ENCODE measurements around the gene HRAS.

Gene HRAS

DNA sequence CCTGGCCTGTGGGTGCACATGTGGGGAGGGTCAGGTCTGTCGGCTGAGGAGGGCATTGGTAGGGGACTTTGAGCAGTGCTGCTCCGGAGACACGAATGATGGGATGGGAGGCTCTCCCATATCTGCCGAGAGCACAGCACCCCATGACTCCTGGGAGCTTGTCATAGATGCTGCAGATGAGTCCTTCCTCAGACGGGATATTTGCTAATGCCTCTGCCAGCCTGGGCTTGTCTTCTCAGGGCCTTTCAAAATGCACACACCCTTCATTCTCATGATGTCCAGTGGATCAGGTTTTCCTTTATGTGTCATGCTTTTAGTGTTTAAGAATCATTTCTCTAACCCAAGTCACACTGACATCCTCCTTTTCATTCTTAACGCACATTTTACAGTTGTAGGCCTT is 20.2 kb downstream of the HRAS start:
- no peak for FAIRE-seq
- DNase-seq (ENCODE audit: insufficient read length, low spot score), result no peak

DNA sequence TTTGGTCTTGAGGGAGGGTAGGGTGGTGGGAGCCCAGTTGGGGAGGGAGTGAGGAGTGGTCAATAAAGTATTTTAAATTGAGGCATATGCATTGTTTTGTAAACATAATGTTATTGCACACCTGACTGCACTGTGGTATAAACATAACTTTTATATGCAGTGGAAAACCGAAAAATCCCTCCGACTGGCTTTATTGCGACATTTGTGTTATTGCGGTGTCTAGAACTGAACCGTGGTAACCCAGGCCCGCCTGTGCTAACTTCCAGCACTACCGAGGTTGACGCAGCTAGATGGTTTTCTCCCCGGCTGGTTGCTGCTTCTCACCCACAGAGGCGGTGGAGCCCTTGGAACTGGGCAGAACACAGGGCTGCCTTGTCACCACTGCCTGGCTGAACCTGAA is 20.8 kb downstream of the HRAS start:
- DNase-seq (ENCODE audit: insufficient read length, low spot score) (no peak), FAIRE-seq (no peak)

DNA sequence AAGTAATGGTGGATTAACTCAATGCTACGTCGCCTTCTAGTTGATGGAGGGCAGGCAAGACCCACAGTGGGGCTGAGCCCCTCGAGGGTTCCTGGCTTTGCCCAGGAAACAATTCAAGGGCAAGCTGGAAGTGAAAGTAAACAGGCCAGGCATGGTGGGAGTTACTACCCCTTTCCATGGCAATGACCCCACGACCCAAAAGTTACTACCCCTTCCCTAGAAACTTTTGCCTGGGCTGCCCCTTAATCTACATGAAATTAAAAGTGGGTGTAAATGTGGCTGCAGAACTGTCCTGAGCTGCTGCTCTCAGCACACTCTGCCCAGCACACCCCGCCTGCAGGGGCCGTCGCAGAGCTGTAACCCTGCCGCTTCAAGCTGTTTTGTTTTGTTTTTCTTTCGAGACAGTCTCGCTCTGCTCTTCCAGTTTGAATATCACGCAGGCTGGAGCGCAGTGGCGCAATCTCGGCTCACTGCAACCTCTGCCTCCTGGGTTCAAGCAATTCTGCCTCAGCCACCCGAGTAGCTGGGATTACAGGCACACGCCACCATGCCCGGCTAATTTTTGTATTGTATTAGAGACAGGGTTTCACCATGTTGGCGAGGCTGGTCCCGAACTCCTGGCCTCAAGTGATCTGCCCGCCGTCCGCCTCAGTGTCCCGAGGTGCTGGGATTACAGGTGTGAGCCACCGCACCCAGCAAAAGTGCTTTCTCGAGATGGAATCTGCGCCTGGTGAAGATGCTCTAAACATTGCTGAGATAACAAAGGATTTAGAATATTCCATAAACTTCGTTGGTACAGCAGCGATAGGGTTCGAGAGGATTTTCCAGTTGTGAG is 22.4 kb downstream of the HRAS start:
- no peak for DNase-seq (ENCODE audit: insufficient read length, low spot score)
- FAIRE-seq, result no peak

DNA sequence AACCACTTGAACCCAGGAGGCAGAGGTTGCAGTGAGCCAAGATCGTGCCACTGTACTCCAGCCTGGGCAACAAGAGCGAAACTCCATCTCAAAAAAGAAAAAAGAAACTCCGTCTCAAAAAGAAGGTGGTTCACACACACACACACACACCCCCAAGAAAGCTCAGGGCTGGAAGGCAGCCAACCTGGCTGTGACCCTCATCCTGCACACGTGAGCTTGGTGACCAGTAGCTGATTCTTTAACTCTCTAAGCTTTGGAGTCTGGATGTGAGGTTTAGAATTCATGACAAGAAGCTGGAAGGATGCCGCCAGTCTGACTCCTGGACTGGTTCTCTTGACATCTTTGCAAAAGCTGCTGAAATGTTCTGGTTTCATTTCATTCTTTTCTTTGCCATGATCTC is 26.4 kb downstream of the HRAS start:
- FAIRE-seq, result no peak

DNA sequence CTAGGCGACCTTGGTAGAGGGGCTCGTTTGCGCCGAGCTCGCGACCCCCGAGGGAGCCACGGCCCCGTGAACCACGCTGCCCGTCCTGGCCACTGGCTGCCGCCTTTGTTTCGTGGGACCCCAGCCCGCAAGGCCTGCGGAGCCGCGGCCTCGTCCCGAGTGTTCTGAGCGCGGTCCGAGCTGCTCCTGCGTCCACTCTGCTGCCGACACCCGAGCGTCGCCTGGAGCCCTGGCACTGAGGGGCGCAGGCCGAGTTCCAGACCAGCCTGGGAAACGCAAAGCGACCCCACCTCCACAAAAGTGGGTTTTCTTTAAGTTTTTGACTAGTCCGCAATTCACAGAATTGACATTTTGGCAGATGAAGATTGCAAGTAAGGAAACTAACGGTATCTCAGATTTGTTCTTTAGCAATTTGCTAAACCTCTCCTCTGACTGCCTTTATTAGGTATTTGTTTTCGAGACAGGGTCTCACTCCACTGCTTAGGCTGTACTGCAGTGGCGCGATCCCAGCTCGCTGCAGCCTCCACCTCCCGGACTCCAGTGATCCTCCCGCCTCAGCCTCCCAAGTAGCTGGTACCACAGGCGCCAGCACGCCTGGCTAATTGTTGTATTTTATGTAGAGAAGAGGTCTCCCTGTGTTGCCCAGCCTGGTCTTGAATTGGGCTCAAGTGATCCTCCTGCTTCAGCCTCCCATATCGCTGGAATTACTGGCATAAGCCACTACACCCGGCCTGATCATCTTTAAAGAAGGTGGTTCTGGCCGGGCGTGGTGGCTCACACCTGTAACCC is 27.5 kb downstream of the HRAS start:
- DNase-seq (ENCODE audit: insufficient read length, low spot score), result no peak

More for the DNA sequence above, 26.4 kb downstream of the HRAS start:
- no peak for DNase-seq (ENCODE audit: insufficient read length, low spot score)

DNA sequence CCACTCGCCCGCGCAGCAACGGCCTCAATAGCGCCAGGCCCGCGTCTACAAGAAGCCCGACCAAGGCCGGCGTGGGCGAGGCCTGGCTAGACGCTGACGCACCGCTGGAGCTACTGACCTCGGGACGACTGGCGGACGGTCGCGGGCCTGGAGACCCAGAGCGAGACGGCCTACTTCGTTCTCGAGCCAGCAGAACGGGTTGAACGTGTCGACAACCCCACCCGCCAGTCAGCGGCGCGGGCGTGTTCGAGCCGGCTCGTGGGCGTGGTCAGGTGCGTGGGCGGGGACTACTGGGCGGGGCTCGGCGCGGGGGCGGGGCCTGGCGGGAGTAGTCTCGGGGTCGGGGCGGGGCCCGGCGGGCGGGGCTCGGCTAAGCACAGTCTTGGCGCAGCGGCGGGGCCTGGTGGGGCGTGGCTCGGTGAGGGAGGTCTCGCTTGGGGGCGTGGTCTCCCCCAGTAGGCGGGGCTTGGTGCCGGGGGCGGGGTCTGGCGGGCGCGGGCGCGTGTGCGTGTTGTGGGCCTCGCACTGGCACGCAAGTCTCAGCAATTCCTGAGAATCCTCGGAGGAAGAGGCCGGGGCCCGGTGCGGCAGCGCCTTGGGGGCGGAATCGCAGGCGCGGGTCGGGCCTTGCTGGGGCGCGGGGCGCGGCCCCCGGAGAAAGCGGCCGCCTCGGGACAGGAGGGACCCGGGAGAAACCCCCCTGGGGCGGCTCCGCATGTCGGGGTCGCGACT is 28.2 kb downstream of the HRAS start, which contains the start of gene RNH1:
RNH1 (minus strand) TSS at position 248 of the 732 bp plus-strand sequence. CDS start 5,080 bp downstream, outside the sequence.
- DNase-seq (ENCODE audit: insufficient read length, low spot score) (peak; percentile 91), FAIRE-seq (no peak)

More for the DNA sequence above, 27.5 kb downstream of the HRAS start:
- FAIRE-seq, result no peak

DNA sequence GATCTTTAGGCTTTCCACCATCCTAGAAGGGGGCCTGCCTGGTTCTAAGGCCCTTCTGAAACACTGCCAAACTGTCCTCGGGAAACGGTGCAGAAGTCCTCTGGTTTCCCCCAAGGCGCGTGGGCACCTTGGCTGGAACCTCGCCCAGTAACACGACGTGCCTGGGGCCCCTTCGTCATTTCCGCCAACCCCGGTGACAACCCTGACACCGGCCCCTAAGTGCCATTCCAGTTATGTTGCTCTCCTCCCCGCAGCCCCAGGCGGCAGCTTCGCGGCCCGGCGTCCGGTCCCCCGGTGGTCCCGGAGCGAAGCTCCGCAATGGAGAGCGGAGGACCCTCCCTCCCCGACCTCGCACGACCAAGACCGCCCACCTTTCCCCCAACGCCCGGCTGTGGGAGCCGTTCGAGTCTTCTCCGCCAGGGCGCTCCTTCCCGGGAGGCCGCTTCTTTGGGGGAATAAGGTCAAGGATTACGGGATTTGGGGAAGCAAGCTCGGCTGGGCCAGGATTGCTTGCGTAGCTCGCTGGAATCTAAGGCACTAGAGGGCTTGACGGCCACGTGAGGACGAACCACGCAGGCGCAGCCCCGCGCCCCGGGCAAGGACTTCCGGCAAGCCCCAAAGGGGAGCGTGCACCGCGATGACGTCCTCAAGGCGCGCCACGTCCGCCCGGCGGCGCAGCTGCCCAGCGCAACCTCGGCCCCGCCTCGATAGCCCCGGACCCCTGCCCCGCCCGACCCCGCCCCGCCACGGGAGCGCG is 29.0 kb downstream of the HRAS start:
- FAIRE-seq (peak; percentile 99), DNase-seq (ENCODE audit: insufficient read length, low spot score) (peak; percentile 99)

DNA sequence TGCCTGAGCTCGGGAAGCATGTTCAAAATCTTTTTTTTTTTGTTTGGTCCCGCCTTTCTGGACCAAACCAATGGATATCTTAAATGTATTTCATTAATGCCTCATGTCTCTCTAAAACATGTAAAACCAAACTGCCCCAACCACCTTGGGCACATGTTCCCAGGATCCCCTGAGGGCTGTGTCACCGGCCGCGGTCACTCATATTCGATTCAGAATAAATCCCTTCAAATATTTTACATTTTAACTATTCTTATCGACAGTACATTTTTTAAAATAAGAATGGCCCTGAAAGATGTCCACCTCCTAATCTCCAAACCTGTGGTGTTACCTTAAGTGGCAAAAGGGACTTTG is 30.4 kb downstream of the HRAS start:
- no peak for DNase-seq (ENCODE audit: insufficient read length, low spot score)
- no peak for FAIRE-seq

DNA sequence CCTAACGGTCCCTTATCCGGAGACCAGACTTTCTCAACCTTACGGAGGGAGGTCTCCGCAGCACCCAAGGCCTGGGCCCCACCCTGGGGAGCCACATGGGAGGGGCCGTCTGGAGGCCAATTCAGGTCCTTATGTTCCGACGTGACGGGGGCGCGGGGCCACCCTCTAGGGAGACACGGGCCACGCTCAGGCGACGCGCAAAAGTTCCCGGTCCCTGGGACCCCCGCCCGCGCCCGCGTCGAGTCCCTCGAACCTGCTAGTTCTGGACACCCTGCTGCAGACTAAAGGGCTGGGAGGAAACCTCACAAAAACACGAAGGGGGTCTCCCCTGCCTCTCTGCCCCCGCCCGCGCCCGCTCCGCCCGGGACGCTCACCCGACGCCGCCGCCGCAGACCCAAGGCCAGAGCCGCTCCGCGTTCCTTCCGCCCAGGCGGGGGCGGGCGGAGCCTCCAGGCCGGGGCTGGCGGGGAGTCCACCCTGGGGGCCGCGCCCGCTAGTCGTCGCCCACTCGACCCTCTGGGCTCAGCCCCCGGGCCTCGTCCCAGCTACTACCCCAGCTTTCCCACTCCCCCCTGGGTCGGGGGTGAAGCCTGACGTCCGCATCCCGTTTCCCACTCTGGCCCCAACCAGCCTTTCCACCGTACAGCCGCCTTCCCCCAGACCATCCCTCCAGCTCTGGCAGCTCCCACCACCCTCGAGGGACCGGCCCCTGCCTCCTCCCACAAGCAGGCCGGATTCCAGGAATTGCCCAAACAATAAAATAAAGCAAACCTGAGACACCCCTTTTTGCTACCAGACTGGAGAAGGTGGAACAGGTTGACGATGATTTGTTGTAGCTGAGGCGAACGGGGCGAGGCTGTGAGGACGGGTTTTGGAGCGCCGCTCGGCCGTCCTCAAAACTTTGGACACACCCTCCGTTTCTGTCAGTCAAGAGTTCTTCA is 31.1 kb downstream of the HRAS start:
- no peak for FAIRE-seq
- no peak for DNase-seq (ENCODE audit: insufficient read length, low spot score)

DNA sequence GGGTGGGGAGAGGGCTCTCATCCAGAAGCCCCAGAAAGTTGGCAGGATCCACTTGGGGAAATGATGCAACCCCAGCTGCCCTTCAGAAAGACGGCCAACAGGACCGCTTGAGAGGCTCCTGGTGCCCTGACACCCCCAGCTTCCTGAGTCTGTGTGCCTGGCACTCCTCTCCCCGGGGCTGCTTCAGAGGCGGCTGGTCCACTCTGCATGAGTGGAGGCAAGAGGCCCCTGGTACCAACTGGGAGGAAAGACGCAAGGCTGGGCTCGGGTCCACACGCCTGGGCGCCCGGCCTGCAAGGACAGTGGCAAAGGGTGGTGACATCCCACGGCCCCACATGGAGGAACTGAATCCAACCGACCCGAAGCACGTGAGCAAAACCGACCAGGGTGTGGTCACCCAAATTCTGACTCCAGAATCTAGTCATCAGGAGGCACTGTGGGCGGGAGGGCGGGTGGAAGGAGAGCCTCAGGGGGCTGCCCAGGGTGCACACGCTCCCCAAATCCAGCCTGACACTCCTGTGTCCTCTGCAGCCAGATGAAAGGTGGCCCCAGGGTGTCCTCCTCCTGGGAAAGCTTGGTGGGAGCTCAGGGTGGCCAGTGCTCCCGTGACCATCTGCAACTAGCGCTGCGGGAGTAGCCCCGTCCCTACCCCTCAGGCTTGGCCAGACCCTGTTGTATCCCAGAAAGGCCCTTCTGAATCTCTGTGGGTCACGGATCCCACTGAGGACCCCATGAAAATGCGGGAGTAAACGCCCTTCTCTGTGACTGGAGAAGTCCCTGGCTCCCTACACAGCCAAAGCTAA is 32.0 kb downstream of the HRAS start:
- FAIRE-seq, result no peak
- DNase-seq (ENCODE audit: insufficient read length, low spot score), result no peak

DNA sequence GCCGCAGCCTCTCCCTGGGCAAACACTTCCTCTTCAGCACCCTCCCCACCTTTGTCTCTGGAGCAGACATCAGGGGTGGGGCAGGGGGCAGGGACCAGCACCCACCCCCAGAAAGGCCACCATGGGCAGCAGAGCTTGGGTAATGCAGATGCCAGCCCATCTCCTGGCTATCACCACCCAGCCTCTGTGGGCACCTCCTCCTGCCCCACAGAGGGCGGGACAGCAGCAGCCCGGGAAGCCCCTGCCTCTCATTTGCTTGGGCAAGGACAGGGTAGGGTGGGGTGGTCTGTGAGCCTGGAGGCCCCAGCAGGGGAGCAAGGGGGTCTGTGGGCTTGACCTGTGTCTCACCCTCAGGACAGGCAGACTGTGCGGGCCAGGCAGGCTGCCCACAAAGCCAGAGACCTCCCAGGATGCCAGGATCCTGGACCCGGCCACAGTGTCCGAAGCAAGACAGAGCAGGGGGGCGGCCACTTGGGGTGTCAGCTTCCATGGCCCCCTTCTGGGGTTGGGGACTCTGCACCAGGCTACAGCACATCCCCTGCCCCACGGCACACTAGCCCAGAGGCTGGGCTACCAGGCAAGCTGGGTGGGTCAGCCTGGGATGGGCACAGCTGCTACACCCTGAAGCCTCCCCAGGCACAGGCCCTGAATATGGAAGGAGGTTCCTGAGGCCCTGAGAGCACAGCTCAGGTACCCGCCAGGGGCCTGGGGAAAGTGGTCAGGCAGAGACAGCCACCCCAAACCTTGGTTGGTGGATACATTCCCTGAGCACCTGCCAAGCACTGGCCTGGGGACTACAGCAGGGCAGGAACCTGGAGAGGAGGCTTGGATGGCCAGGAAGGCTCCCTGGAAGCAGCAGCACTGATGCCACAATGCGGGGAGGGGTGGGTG is 32.8 kb downstream of the HRAS start:
- DNase-seq (ENCODE audit: insufficient read length, low spot score) (no peak), FAIRE-seq (no peak)

DNA sequence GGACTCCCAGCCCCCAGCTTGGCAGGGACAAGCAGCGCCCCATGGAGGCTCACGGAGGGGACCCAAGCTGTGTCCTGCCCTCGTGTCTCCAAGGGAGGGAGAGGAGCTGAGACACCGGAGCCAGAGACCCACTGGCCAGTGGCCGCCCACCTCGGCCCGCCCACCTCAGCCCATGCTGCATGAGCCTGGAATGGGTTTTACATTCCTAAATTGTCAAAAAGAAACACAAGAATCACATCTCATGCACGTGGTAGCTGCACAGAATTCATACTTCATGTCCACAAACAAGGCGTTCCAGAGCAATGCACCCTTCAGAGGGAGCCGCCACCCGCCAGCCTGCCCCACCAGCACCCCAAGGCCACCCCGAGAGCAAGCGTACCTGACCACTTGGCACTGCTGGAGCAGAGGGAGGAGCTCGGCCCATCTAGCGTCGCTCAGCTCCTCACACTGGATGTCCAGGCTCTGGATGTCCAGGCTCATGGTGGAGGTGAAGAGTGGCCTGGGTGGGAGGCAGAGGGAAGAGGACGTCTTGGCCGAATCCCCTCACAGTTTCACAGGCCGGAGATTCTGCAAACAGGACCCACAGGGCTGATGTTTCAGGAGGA is 33.6 kb downstream of the HRAS start:
- DNase-seq (ENCODE audit: insufficient read length, low spot score) (no peak), FAIRE-seq (no peak)

DNA sequence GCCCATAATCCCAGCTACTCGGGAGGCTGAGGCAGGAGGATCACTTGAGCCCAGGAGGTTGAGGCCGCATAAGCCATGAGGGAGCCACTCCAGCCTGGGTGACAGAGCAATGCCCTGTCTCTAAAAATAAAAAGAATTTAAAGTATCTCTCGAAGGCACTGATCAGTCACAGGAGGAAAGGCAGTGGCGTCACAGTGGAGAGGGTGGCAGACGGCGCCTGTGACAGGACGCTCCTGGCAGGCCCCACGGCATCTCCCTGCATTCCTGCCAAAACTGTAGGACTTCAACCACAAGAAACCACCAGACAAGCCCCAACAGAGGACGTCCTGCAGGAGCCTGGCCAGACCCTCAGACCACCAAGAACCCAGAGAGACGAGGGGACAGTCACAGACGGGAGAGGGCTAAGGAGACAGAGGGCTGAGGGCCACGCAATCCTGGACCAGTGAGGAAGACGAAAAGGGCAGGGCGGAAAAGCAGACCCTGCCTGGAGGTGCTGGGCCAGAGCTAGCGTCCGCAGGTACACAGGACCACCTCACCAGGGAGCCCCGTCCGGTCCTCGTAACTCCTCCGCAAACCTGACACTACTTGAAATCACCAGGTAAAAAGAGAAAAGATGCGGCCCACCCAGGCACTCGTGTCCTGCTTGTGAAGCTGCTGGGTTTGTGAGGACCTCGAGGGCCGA is 34.2 kb downstream of the HRAS start:
- no peak for DNase-seq (ENCODE audit: insufficient read length, low spot score)
- FAIRE-seq, result no peak

DNA sequence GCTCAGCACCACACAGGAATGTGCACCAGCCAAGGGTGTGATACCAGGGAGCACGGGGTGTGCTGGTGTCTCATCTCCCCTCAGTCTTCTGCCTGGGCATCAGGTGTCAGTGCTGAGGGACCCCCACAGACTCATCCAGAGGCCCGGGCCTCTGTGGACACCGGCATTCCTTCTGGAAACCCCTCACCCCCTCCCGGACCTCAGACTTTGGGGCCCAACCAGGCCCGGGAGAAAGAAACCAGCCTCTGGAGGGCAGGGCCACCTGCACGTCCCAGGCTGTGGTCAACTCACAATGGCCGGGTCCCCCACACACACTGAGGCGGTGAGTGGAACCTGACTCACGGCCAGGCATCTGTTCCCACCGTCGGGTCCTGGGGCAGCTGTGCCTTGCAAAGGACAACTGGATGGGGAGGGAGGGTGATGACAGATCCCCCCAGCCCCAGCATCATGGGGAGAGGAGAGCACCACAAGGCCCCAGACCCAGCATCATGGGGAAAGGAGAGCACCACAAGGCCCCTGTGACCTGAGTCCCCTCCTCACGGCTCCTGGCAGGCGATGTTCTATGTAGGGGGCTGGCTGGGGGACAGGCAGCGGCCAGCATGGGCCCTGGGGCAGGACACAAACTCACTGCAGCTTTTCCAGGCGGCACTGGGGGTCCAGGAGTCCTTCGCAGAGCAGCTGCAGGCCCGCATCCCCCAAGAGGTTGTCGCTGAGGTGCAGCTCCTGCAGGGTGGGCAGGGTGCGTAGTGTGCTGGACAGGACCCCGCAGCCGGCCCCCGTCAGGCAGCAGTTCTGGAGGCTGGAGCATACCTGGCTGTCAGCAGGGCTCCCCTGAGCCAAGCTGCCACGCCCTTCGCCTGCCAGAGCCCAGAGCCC is 35.9 kb downstream of the HRAS start:
- FAIRE-seq, result no peak

DNA sequence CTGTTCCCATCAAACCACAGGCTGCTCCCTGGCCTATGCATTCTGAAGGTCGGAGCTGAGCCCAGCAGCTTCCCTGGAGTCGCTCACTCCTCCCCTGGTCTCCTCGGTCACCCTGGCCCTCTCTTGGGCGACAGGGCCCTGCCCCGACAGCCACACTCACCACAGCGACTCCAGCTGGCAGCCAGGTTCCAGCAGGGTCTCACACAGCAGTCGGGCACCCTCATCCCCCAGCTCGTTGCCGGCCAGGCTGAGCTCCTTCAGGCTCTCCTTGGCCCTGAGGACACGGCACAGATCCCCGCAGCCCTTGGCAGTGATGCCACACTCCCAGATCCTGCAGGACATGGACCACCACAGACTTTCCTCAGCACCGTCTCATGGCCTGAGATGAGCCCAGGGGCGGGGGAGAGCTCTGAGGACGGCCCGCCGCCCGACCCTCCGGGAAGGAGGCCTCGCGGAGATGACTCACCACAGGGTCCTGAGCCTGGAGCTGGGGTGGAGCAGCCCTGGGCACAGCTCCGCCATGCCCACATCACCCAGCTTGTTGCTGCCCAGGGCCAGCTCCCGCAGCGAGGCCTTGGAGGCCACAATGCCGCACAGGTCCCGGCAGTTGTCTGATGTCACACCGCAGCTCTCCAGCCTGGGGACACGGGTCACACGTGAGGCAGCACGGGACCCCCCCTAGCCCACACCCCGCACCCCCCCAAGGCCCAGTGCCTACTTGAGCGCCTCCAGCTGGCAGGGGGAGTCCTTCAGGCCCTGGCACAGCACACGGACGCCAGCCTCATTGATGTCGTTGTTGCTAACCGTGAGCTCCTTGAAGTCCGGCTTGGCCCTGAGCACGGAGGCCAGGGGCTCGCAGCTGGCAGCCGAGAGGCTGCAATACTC is 36.8 kb downstream of the HRAS start:
- DNase-seq (ENCODE audit: insufficient read length, low spot score), result no peak
- no peak for FAIRE-seq

More for the DNA sequence above, 35.9 kb downstream of the HRAS start:
- DNase-seq (ENCODE audit: insufficient read length, low spot score), result no peak

All from HTR-8/SVneo (cell line).